Colonic mucosa (tissue), 4 donors: ENCODE results near the gene GABRB2. TPM values are rescaled to one million over a fixed set of nuclear protein-coding genes. Genes with fewer than 3 reads are reported as not detected.

Experiments
- DNase-seq: peaks from one replicate; pipeline ENCODE4 v3.0.0-alpha.2; 2020
- H3K27ac ChIP-seq: fragments of 200-600 bp; one replicate; pipeline ENCODE4 v1.8.0; 2021
- H3K27me3 ChIP-seq: fragments of 200-600 bp; one replicate; pipeline ENCODE4 v1.8.0; 2021
- H3K36me3 ChIP-seq: fragments of 200-600 bp; one replicate; pipeline ENCODE4 v1.8.0; 2021
- H3K4me1 ChIP-seq: fragments of 200-600 bp; one replicate; pipeline ENCODE4 v1.8.0; 2021; ENCODE audit warnings: mild to moderate bottlenecking
- H3K4me3 ChIP-seq: fragments of 200-600 bp; one replicate; pipeline ENCODE4 v1.8.0; 2021
- H3K9ac ChIP-seq, 2 donors: one replicate each; pipeline ENCODE4 v1.7.0; 2013; ENCODE audit warnings: control low read depth in 2 of 2, low read depth in 2 of 2, low read length in 2 of 2
- H3K9me3 ChIP-seq: fragments of 200-600 bp; one replicate; pipeline ENCODE4 v1.8.0; 2021
- intact Hi-C: fragments of 100-400 bp; cut with DNase I; formaldehyde crosslinking; loops from one replicate; pipeline ENCODE4 v1.14.1; 2022
- total RNA-seq, 2 donors: library from RNA; stranded (reverse); fragmentation: NEBNext Ultra II Directional in 1 of 2; extraction: Animal tissue kit (Norgen Biotek cat#: 25700) in 1 of 2; gene quantifications; one replicate each; pipeline ENCODE4 v1.2.1, GENCODE V29; 2021
- TF ChIP-seq, protein P1 (sequence below): fragments of 200-600 bp; IDR thresholded peaks from one replicate; pipeline ENCODE4 v1.8.0; 2022; ENCODE audit warnings: antibody characterized with exemption, mild to moderate bottlenecking
- donor health status: healthy.
- donor health status: DM: no; HTN: no; CAD: no.
- donor health status: DM: no; HTN: no; CAD: no.

The GABRB2 gene
- total RNA-seq, 2 donors from 2014 or later, result 1.5 to 4.2 TPM

DNA sequence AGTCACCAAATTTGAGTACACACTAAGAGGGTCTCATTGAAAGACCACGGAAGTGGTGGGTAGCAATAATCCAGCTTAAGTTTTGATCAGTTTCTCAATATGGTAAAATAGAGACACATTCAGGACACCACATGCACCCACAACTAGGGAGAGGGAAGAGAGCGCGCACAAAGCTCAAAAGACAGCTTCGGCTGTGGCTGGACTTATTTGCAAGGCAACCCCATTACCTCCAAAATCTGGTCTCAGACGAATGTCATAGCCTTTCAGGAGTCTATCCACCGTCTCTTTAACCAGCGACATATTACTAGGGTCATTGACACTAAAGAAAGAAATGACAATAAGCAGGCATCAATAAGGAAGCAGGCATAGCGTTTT, 443 bp downstream of the GABRB2 start:
- H3K27me3 ChIP-seq, result peaks cover 10% of the 10 kb centered on the region
- TF ChIP-seq, protein P1, sequence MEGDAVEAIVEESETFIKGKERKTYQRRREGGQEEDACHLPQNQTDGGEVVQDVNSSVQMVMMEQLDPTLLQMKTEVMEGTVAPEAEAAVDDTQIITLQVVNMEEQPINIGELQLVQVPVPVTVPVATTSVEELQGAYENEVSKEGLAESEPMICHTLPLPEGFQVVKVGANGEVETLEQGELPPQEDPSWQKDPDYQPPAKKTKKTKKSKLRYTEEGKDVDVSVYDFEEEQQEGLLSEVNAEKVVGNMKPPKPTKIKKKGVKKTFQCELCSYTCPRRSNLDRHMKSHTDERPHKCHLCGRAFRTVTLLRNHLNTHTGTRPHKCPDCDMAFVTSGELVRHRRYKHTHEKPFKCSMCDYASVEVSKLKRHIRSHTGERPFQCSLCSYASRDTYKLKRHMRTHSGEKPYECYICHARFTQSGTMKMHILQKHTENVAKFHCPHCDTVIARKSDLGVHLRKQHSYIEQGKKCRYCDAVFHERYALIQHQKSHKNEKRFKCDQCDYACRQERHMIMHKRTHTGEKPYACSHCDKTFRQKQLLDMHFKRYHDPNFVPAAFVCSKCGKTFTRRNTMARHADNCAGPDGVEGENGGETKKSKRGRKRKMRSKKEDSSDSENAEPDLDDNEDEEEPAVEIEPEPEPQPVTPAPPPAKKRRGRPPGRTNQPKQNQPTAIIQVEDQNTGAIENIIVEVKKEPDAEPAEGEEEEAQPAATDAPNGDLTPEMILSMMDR, result no peak
- no peak for DNase-seq
- peak overlapping the region; percentile 41 for H3K4me3 ChIP-seq
- intact Hi-C loops, result loop anchor here (10.0 kb wide), 1 partner anchor 1799 kb away; no protein-coding TSS in a partner anchor
- H3K4me1 ChIP-seq, result no peaks in the 10 kb centered on the region
- no peak overlapping the region for H3K27ac ChIP-seq
- no peaks in the 10 kb centered on the region for H3K9me3 ChIP-seq
- H3K9ac ChIP-seq, result no peak overlapping the region
- no peaks in the 10 kb centered on the region for H3K36me3 ChIP-seq

DNA sequence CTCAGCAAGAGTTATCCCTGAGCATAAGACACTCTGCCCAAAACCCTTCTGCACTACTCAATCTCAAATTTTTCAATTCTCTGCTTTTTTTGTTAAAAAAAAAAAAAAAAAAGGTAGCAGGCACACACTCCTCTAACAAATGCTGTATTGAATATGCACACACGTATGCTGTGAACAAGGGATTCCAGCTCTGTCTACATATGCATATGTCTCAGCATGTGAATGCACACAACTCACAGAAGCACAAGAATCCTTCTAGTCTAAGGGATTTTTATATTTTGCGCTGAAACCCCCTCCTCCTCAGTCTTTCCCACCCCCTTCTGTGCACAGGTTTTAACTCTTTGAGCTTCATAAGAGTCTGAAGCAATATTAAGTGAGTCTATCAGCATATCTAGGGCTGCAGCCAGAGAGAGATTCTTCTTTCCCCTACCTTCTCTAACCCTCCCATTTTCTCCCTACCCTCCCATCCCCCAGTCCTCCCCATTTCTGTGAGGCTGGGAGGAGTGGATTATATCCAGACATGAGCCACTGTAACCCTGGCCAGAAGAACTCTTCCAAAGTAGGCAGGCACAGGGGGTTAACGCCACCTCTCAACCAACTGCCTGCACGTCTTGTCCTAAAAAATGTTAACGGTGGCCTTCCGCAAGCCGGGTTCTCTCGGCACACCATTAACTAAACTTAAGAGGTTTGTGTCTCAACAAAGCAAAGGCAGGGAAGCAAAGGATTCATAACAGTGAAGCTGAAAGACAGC, 1.0 kb downstream of the GABRB2 start:
- H3K4me1 ChIP-seq, result no peaks in the 10 kb centered on the region
- no peak overlapping the region for H3K4me3 ChIP-seq
- no peaks in the 10 kb centered on the region for H3K9me3 ChIP-seq
- intact Hi-C loops, result loop anchor here (10.0 kb wide), 1 partner anchor 1799 kb away; no protein-coding TSS in a partner anchor
- H3K27me3 ChIP-seq, result peaks cover 10% of the 10 kb centered on the region
- H3K27ac ChIP-seq, result no peak overlapping the region
- H3K36me3 ChIP-seq, result no peaks in the 10 kb centered on the region
- no peak for DNase-seq
- TF ChIP-seq, protein P1, result no peak
- no peak overlapping the region for H3K9ac ChIP-seq

DNA sequence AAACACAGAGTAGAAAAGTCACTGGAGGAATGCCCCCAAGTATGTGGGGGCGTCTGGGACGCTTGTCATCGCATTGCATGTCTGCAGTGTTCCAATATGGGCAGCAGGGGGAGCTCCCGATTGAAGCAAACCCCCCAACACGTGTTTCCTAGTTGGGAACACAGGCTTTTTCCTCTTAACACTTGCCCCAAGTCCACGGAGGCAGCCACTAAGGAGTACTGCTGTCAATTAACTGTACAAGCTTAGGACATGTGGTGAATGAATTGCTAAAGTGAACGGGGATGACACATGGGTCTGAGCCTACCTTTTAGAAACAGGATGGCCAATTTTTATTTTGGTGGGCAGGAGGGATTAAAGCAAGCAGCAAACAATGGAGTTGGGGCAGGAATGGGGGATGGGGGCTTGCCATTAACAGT, 2.2 kb downstream of the GABRB2 start:
- Histone ChIP-seq H3K27ac (no peak overlapping the region), H3K9me3 (no peaks in the 10 kb centered on the region), H3K27me3 (peaks cover 10% of the 10 kb centered on the region), H3K9ac (no peak overlapping the region), H3K36me3 (no peaks in the 10 kb centered on the region), H3K4me1 (no peaks in the 10 kb centered on the region), H3K4me3 (no peak overlapping the region)
- TF ChIP-seq, protein P1, result peak; percentile 64
- DNase-seq, result peak; percentile 52
- intact Hi-C loops, result loop anchor here (10.0 kb wide), 1 partner anchor 1800 kb away; no protein-coding TSS in a partner anchor

DNA sequence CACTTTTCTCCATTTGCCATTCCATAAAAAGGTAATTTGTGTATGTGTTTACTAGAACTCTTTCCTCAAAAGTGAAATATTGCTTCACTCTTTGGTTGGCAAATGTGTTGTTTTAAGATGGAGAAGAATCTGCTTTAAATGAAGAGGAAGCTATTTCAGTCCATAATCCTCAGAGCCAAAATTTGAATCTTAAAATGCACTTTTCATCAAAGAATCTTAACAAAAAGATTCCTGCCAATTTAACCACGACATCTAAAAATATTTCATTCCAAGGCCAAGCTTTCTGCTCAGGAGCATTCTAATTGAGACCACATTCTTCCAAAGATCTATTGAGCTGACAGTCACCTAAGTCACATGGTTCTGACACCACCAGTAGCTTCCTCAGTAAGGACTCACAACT, 7.5 kb downstream of the GABRB2 start:
- Histone ChIP-seq H3K9me3 (no peaks in the 10 kb centered on the region), H3K27me3 (no peaks in the 10 kb centered on the region), H3K27ac (no peak overlapping the region), H3K4me1 (no peaks in the 10 kb centered on the region), H3K4me3 (no peak overlapping the region), H3K36me3 (no peaks in the 10 kb centered on the region), H3K9ac (no peak overlapping the region)
- intact Hi-C loops, result no loop called here
- DNase-seq, result no peak
- TF ChIP-seq, protein P1, result no peak

DNA sequence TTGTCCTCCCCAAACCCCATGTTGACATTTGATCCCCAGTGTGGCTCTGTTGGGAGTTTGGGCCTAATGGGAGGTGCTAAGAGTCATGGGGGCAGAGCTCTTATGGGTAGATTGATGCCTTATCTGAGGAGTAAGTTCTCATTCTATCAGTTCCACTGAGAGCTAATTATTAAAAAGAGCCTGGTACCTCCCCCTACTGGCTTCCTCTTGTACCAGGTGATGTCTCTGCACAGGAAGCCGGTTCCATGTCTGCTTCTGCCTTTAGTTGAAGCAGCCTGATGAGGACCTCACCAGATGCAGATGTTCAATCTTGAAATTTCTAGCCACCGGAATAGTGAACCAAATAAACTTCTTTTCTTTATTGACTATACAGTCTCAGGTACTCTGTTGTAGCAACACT, 10.8 kb downstream of the GABRB2 start:
- Histone ChIP-seq H3K27me3 (no peaks in the 10 kb centered on the region), H3K9ac (no peak overlapping the region)
- no peak for DNase-seq

More for the DNA sequence above, 10.8 kb downstream of the GABRB2 start:
- Histone ChIP-seq H3K4me3 (no peak overlapping the region), H3K4me1 (no peaks in the 10 kb centered on the region), H3K9me3 (no peaks in the 10 kb centered on the region), H3K27ac (no peak overlapping the region), H3K36me3 (no peaks in the 10 kb centered on the region)
- TF ChIP-seq, protein P1, result no peak
- intact Hi-C loops, result no loop called here
